Measurements from ENCODE around the gene CREM.

GRCh38 chr10:35127289-35127891, 744 bp downstream of the CREM start:
- TF ChIP-seq CTCF (IDR thresholded peaks at IDR 0.05; ENCODE audit: insufficient read depth, low read length, poor library complexity, severe bottlenecking) (no peak), EZH2phosphoT487 (conservative IDR thresholded peaks at IDR 0.05; ENCODE audit: low read length) (no peak)
